HCT116 (cell line): ENCODE results near the gene RHBDD2. TPM values are rescaled to one million over a fixed set of nuclear protein-coding genes. Genes with fewer than 3 reads are reported as not detected.

Source experiments
- ATAC-seq: fragments of 200-7000 bp; cut with Tn5 transposase; 2 replicates; pipeline ENCODE4 v1.9.1; 2020; ENCODE audit warnings: mild to moderate bottlenecking, moderate library complexity
- BruUV-seq: library from RNA; stranded (reverse); fragments of 400-500 nt; replicated peaks from 2 replicates; lab custom pipeline; 2021; lab: Mats Ljungman, UMichigan
- CTCF ChIA-PET: fragments of 300-600 bp; sonication (Branson Sonifier 250); formaldehyde crosslinking; loops from one replicate; lab custom pipeline; 2021; ENCODE audit warnings: antibody characterized with exemption; lab: Charles Lee
- POLR2A ChIA-PET: fragments of 300-600, 350-600 bp; sonication (Branson Sonifier 250); formaldehyde crosslinking; loops from one replicate; lab custom pipeline; 2021; ENCODE audit warnings: antibody characterized with exemption; lab: Charles Lee
- RAD21 ChIA-PET, 2 experiments: fragments of 300-600 bp; sonication (Branson Sonifier 250); formaldehyde crosslinking; loops; one replicate each; lab custom pipeline; 2023; ENCODE audit warnings: low total read pairs in 2 of 2; ENCODE audit not compliant: uncharacterized antibody in 2 of 2, unreplicated experiment in 2 of 2, low non-redundant PET in 1 of 2; lab: Charles Lee
- DNase-seq: peaks from one replicate; pipeline ENCODE4 v3.0.0-alpha.2; 2010; ENCODE audit warnings: low read depth, low spot score
- H2AFZ ChIP-seq: fragments of 200-600 bp; shearing (Covaris generic), sonication (generic); 2 replicates; pipeline ENCODE4 v1.6.1; 2017; ENCODE audit warnings: low read depth, mixed run types, mixed read lengths, antibody characterized with exemption, low read length; ENCODE audit not compliant: poor library complexity, severe bottlenecking
- H3K27ac ChIP-seq: 2 replicates; pipeline ENCODE4 v1.5.1; 2012; ENCODE audit warnings: low read depth, low read length
- H3K27me3 ChIP-seq: fragments of 200-600 bp; sonication (generic); 2 replicates; pipeline ENCODE4 v1.6.1; 2016; ENCODE audit warnings: mixed run types, low read length, mixed read lengths; ENCODE audit not compliant: insufficient read depth
- H3K36me3 ChIP-seq, 2 experiments: fragments of 200-500 bp in 1 of 2; fragments of 200-600 bp in 1 of 2; sonication (Bioruptor generic) in 1 of 2; sonication (generic) in 1 of 2; 2 replicates each; pipeline versions ENCODE4 v1.5.1 to v1.6.1; 2014 to 2016; ENCODE audit warnings: low read length in 2 of 2, inconsistent platforms in 1 of 2, mixed read lengths in 1 of 2, mixed run types in 1 of 2; ENCODE audit not compliant: insufficient read depth in 2 of 2, control insufficient read depth in 1 of 2
- H3K4me1 ChIP-seq, 2 experiments: fragments of 200-600 bp in 1 of 2; sonication (generic) in 1 of 2; 2 replicates each; pipeline versions ENCODE4 v1.5.1 to v1.6.1; 2012 to 2017; ENCODE audit warnings: low read length in 2 of 2, inconsistent platforms in 1 of 2, mild to moderate bottlenecking in 1 of 2, mixed read lengths in 1 of 2, mixed run types in 1 of 2, moderate library complexity in 1 of 2; ENCODE audit not compliant: insufficient read depth in 2 of 2, control insufficient read depth in 1 of 2
- H3K4me2 ChIP-seq: fragments of 200-600 bp; sonication (generic); 2 replicates; pipeline ENCODE4 v1.6.1; 2017; ENCODE audit warnings: mixed run types, low read length, mixed read lengths
- H3K4me3 ChIP-seq, 2 experiments: fragments of 200-600 bp in 1 of 2; sonication (generic) in 1 of 2; replicated peaks in 1 of 2; 2 replicates each; pipeline ENCODE4 v1.5.1; 2011 to 2016; ENCODE audit warnings: low read length in 2 of 2, control low read depth in 1 of 2, low read depth in 1 of 2, mild to moderate bottlenecking in 1 of 2, mixed read lengths in 1 of 2, mixed run types in 1 of 2
- H3K79me2 ChIP-seq: fragments of 200-600 bp; sonication (generic); 2 replicates; pipeline ENCODE4 v1.6.1; 2017; ENCODE audit warnings: mild to moderate bottlenecking, mixed run types, low read length, moderate library complexity, mixed read lengths; ENCODE audit not compliant: insufficient read depth
- H3K9ac ChIP-seq: fragments of 200-600 bp; sonication (generic); 2 replicates; pipeline ENCODE4 v1.6.1; 2016; ENCODE audit warnings: low read length, mixed read lengths
- H3K9me2 ChIP-seq: fragments of 200-600 bp; sonication (generic), shearing (Covaris generic); 2 replicates; pipeline ENCODE4 v1.6.1; 2017; ENCODE audit warnings: mixed run types, mild to moderate bottlenecking, moderate library complexity; ENCODE audit not compliant: insufficient read depth
- H3K9me3 ChIP-seq, 2 experiments: fragments of 200-500 bp in 1 of 2; fragments of 200-600 bp in 1 of 2; sonication (Bioruptor generic) in 1 of 2; sonication (generic) in 1 of 2; 2 replicates each; pipeline ENCODE4 v1.6.1; 2014 to 2017; ENCODE audit warnings: low read length in 2 of 2, mixed read lengths in 2 of 2, inconsistent platforms in 1 of 2, low read depth in 1 of 2, mild to moderate bottlenecking in 1 of 2, mixed run types in 1 of 2, moderate library complexity in 1 of 2; ENCODE audit not compliant: control insufficient read depth in 1 of 2, insufficient read depth in 1 of 2
- H4K20me1 ChIP-seq: fragments of 200-600 bp; sonication (generic), shearing (Covaris generic); 2 replicates; pipeline ENCODE4 v1.6.1; 2017; ENCODE audit warnings: mixed run types, mild to moderate bottlenecking, moderate library complexity; ENCODE audit not compliant: insufficient read depth
- EGR1 ChIP-seq: IDR thresholded peaks from 2 replicates; pipeline ENCODE4 v1.6.1; 2012; ENCODE audit warnings: low read depth
- FOSL1 ChIP-seq: IDR thresholded peaks from 2 replicates; pipeline ENCODE4 v1.6.1; 2012; ENCODE audit warnings: low read depth
- POLR2A ChIP-seq: IDR thresholded peaks from 2 replicates; pipeline ENCODE4 v1.7.0; 2011; ENCODE audit warnings: borderline replicate concordance; ENCODE audit not compliant: insufficient read depth, insufficient read length; ENCODE audit errors: extremely low read depth
- POLR2AphosphoS5 ChIP-seq: IDR thresholded peaks from 2 replicates; pipeline ENCODE4 v1.6.1; 2011; ENCODE audit warnings: mild to moderate bottlenecking, low read depth, low read length, moderate library complexity
- RAD21 ChIP-seq: IDR thresholded peaks from 2 replicates; pipeline ENCODE4 v1.6.1; 2012; ENCODE audit warnings: low read depth, mild to moderate bottlenecking
- SIN3A ChIP-seq: IDR thresholded peaks from 2 replicates; pipeline ENCODE4 v1.6.1; 2012; ENCODE audit warnings: low read depth
- SP1 ChIP-seq: IDR thresholded peaks from 2 replicates; pipeline ENCODE4 v1.6.1; 2012; ENCODE audit warnings: low read depth
- ZFX ChIP-seq: fragments of 450-650 bp; IDR thresholded peaks from 2 replicates; pipeline ENCODE4 v1.6.1; 2017
- ZNF274 ChIP-seq: fragments of 200-500 bp; sonication (Bioruptor generic); IDR thresholded peaks from 2 replicates; pipeline ENCODE4 v1.6.1; 2014; ENCODE audit warnings: mild to moderate bottlenecking, low read depth, low read length, inconsistent platforms
- intact Hi-C: fragments of 100-400 bp; cut with micrococcal nuclease; formaldehyde crosslinking; loops from 2 replicates; pipeline ENCODE4 v1.10.0; 2022
- total RNA-seq: library from RNA; stranded (reverse); gene quantifications from one replicate; pipeline ENCODE4 v1.2.1, GENCODE V29; 2021; ENCODE audit not compliant: unreplicated experiment
- TF ChIP-seq, protein P1 (sequence below): IDR thresholded peaks from 2 replicates; pipeline ENCODE4 v1.6.1; 2011; ENCODE audit warnings: mild to moderate bottlenecking, low read length, moderate library complexity; ENCODE audit not compliant: insufficient replicate concordance; ENCODE audit errors: extremely low read depth

The RHBDD2 gene
- total RNA-seq, 1 experiment from 2014 or later: 42.9 TPM

DNA sequence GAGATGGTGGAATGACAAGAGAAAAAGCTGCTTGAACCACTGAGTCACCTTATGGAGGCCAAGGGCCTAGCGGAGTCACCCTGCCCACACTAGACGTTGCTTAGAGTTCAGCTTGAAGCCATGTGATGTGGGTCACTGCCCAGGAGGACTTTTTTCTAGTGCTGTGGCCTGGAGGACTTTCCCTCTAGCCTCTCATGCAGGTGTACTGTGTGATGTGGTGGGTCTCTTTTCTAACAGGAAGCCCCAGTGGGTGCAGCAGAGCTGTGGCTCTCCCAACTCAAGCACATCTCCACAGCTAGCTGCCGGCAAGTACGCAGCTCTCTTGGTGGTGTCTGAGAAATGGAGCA lies 49.7 kb downstream of the RHBDD2 start:
- no peaks in the 10 kb centered on the region for H3K36me3 ChIP-seq
- no peaks in the 10 kb centered on the region for H3K27me3 ChIP-seq
- H3K79me2 ChIP-seq: peaks cover 37% of the 10 kb centered on the region
- POLR2A ChIA-PET: interaction anchor here (3.6 kb wide), 1 partner anchor 13 kb away, joined by 21 read pairs; the partner anchor contains the start of gene POR
- no TSS peak for BruUV-seq
- TF ChIP-seq ZNF274 (no peak), EGR1 (no peak), POLR2A (no peak), SP1 (no peak), FOSL1 (no peak), POLR2AphosphoS5 (no peak), ZFX (no peak), SIN3A (no peak), RAD21 (no peak)
- TF ChIP-seq, protein P1, sequence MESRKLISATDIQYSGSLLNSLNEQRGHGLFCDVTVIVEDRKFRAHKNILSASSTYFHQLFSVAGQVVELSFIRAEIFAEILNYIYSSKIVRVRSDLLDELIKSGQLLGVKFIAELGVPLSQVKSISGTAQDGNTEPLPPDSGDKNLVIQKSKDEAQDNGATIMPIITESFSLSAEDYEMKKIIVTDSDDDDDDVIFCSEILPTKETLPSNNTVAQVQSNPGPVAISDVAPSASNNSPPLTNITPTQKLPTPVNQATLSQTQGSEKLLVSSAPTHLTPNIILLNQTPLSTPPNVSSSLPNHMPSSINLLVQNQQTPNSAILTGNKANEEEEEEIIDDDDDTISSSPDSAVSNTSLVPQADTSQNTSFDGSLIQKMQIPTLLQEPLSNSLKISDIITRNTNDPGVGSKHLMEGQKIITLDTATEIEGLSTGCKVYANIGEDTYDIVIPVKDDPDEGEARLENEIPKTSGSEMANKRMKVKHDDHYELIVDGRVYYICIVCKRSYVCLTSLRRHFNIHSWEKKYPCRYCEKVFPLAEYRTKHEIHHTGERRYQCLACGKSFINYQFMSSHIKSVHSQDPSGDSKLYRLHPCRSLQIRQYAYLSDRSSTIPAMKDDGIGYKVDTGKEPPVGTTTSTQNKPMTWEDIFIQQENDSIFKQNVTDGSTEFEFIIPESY: no peak
- TF ChIP-seq, all 23 proteins: peak for 0
- Histone ChIP-seq H4K20me1 (no peaks in the 10 kb centered on the region), H3K9me3 (no peaks in the 10 kb centered on the region), H3K27ac (no peak overlapping the region), H3K9ac (no peak overlapping the region), H3K4me1 (peaks cover 21% of the 10 kb centered on the region in 2 experiments), H2AFZ (no peak overlapping the region), H3K4me3 (no peak overlapping the region), H3K9me2 (no peaks in the 10 kb centered on the region), H3K4me2 (no peak overlapping the region)
- ATAC-seq (no peak), DNase-seq (no peak)
- ChIA-PET CTCF (no interaction called here), RAD21 (no interaction called here)
- intact Hi-C loops: no loop called here
